Amniotic stem cell (primary cell): Measurements from ENCODE around the gene TTC19.
A peak's percentile ranks its signal among the peaks of the same experiment; 100 is the strongest.

Source experiments
- DNase-seq: peaks from one replicate; lab custom pipeline; 2025; lab: John Stamatoyannopoulos, UW

Gene TTC19, protein sequence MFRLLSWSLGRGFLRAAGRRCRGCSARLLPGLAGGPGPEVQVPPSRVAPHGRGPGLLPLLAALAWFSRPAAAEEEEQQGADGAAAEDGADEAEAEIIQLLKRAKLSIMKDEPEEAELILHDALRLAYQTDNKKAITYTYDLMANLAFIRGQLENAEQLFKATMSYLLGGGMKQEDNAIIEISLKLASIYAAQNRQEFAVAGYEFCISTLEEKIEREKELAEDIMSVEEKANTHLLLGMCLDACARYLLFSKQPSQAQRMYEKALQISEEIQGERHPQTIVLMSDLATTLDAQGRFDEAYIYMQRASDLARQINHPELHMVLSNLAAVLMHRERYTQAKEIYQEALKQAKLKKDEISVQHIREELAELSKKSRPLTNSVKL

DNA sequence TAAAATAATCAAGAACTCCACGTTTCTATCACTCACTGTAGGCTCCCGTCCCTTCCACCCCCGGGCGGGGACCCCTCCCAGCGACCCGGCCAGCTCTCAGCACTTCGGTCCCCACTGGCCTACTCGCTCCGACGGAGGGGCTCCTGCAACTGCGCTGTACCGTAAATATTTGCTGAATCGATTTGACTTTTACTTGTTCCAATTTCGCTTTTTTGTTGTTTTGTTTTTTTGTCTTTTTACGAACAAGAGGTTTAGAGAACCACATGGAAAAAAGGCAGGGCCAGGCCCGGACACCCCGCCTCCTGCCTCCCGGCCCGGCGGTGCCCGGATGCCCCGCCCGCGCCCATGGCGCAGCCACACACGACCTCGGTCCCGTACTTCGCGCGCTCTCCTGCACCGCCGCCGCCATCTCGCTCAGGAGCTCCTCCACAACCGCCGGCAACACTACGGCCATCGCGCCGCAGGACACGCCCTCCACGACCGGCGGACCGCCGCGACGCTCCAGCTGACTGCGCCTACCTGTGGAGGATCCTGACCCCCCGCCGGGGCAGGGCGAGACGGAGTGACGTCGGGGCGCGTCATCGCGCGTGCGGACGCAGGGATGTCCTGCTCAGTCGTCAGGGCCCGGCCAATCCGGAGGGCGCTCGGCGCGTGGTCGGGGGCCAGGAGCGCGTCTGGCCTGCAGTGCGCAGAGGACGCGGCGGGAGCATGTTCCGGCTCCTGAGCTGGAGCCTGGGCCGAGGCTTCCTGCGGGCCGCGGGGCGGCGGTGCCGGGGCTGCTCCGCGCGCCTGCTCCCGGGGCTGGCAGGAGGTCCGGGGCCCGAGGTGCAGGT lies at the start of gene TTC19, which contains the start of gene ZSWIM7:
Gene TTC19 (plus strand): TSS at position 684 of the 833 bp plus-strand sequence. CDS start 25 bp downstream, at position 709.
Gene ZSWIM7 (minus strand): TSS at position 564 of the 833 bp plus-strand sequence. CDS start 110 bp downstream, at position 454.
- peak; percentile 87 for DNase-seq

GRCh38 chr17:15951368-15952047 lies 48.1 kb upstream of the TTC19 start:
- no peak for DNase-seq

DNA sequence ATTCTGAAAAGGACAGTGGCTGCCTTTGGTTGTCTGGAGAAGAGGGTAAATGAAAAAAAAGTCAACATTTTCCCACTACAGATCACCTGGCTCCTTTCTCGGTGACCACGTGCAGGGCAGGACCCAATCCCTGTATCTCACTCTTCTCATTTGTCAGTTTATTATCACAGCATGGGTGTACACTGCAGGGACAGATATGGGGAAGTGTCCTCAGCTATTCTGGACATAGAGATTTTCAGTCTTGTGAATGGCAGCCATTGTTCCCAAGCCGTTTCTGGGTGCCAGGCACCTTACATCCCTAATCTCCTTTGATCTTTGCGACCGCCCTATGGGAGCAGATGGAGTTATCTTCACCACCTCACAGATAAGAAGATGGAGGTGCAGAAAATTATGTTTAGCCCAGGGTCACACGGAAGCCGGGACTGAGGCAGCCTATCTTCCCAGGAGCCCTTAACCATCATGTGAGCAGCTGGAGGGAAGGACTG lies 47.5 kb upstream of the TTC19 start:
- DNase-seq = no peak

DNA sequence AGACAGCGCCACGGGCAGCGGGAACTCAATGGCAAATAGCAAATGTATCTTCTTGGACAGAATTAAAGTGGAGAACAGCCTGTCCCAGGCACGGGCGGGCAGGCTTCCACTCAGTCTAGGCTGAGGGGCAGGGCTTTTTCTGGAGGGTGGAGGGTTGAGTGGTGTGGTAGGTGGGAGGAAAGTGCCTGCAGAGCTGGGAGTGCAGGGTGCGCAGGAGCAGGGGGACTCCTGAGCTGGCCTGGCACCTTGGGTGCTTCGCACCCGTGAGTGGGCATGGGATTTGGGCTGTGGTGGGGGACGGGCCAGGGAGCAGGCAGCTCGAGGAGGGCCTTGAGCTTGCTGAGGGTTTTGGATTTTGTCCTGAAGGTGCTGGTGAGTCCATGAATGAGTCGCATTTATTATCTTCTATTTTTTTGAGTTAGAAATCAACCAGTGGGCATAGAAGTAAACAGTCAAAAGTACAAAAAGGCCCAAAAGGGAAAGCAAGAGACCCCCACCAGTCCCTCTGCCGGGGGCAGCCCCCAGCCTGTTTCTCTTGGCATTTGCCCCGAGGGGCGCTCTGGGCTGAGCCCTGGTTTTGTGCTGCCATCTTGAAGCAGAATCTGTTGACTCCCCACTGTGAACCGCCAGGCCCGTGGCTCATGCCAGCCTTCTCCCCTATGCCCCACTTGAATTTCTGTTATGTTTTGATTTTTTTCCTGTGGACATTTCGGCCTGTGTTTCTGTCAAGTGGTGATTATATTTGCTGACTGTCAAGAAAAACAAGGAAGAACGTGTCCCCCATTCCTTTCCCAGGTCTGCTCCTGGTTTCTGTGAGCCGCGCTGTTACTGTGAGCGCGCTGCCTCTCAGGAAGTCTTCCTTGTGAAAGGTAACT lies 46.5 kb upstream of the TTC19 start:
- no peak for DNase-seq

- peak; percentile 71 for DNase-seq
These were observed 45.4 kb upstream of the TTC19 start for GRCh38 chr17:15954222-15954621.

GRCh38 chr17:15955793-15956541 lies 43.7 kb upstream of the TTC19 start:
- no peak for DNase-seq

GRCh38 chr17:15957206-15957605 lies 42.4 kb upstream of the TTC19 start:
- DNase-seq = no peak

- no peak for DNase-seq
These were observed 41.9 kb upstream of the TTC19 start for GRCh38 chr17:15957608-15958307.

GRCh38 chr17:15958484-15958854 lies 41.2 kb upstream of the TTC19 start:
- no peak for DNase-seq

GRCh38 chr17:15963670-15964110 lies 35.9 kb upstream of the TTC19 start:
- no peak for DNase-seq

GRCh38 chr17:15965528-15965927 lies 34.1 kb upstream of the TTC19 start:
- no peak for DNase-seq

- DNase-seq = no peak
These were observed 33.3 kb upstream of the TTC19 start for GRCh38 chr17:15966183-15966878.

DNA sequence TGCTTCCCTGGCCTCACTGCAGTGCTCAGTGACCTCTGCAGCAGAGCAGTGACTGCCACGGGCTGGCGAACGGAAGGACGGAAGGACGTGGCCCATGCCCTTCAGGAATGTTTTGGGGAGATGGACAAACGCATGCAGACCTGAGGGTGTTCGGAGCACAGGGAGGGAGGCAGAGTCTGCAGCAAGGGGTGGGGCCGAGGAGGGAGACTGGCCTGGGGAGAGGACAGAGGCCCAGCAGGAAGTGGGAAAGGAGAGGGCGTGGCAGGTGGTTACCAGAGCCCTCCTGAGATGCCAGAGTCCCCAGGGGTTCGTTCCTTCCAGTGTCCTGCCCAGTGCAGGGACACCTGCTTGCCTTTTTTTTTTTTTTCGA lies 32.8 kb upstream of the TTC19 start:
- no peak for DNase-seq

DNA sequence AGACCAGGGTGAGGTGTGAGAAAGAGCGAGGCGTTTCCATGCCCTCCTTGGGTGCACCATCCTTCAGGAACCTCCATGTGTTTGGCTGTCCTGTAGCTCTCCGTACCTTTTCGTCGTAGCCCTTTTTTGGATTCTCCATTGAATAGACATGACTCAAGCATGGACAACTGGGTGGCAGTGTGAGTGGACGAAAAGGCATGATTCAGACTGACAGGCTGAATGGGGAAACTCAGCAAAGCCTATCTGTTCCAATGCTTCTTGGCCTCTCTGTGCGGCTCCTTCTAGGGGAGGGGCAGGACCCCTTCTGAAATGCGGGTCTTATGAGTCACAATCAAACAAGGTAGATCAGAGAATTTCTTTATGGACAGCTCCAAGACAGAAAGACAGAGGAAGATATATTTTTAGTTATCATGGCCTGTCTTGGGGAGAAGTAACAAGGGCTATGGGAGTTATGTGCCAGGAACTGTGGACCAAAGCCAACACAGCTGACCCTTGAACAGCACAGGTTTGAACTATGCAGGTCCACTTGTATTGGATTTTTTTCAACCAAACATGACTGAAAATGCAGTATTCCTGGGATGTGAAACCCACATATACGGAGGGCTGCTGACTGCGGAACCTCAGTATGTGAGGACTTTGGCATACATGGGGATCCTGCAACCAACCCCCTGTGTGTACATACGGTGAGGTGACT lies 31.8 kb upstream of the TTC19 start:
- DNase-seq = no peak

- DNase-seq = no peak
These were observed 30.2 kb upstream of the TTC19 start for GRCh38 chr17:15969463-15969862.

- no peak for DNase-seq
These were observed 29.1 kb upstream of the TTC19 start for GRCh38 chr17:15970500-15970899.

- DNase-seq = no peak
These were observed 28.4 kb upstream of the TTC19 start for GRCh38 chr17:15971098-15971678.

GRCh38 chr17:15971882-15972281 lies 27.7 kb upstream of the TTC19 start:
- no peak for DNase-seq
